Mucosa of descending colon (tissue), 3 donors: Measurements from ENCODE around the gene HUS1. TPM values are rescaled to one million over a fixed set of nuclear protein-coding genes. Genes with fewer than 3 reads are reported as not detected.
"Not testable (repeated sequence)": the region's sequence is repeated elsewhere in the genome, so short reads cannot be mapped to it uniquely, and the experiment has no call there.

ENCODE experiments used
- ATAC-seq: fragments of 200-7000 bp; cut with Tn5 transposase; one replicate; pipeline ENCODE4 v1.9.1; 2020; ENCODE audit warnings: mild to moderate bottlenecking, moderate library complexity
- DNase-seq, 3 donors: peaks; one replicate each; pipeline ENCODE4 v3.0.0-alpha.2; 2020
- H3K36me3 ChIP-seq: fragments of 200-600 bp; one replicate; pipeline ENCODE4 v1.8.0; 2021; ENCODE audit warnings: low read depth, mild to moderate bottlenecking
- H3K4me1 ChIP-seq: fragments of 200-600 bp; one replicate; pipeline ENCODE4 v1.8.0; 2021; ENCODE audit warnings: low read depth, mild to moderate bottlenecking
- H3K4me3 ChIP-seq: fragments of 200-600 bp; one replicate; pipeline ENCODE4 v1.8.0; 2021; ENCODE audit warnings: mild to moderate bottlenecking
- H3K9me3 ChIP-seq: fragments of 200-600 bp; one replicate; pipeline ENCODE4 v1.8.0; 2021; ENCODE audit warnings: mild to moderate bottlenecking
- CTCF ChIP-seq: fragments of 200-600 bp; IDR thresholded peaks from one replicate; pipeline ENCODE4 v1.8.0; 2022; ENCODE audit warnings: antibody characterized with exemption, mild to moderate bottlenecking
- intact Hi-C, 2 donors: fragments of 100-400 bp; cut with DNase I in 1 of 2; cut with micrococcal nuclease in 1 of 2; formaldehyde crosslinking; loops; one replicate each; pipeline versions ENCODE4 v1.11.0 to v1.11.1; 2022; cut with DNase I, micrococcal nuclease
- total RNA-seq, 3 donors: library from RNA; stranded (reverse); fragmentation: NEBNext Ultra II Directional in 2 of 3; extraction: Animal tissue kit (Norgen Biotek cat#: 25700) in 2 of 3; gene quantifications; one replicate each; pipeline versions ENCODE4 v1.2.1 to v1.2.4, GENCODE V29; 2021 to 2023
- donor health status: DM: no; HTN: no; CAD: no; lungs with moderate emphysema.
- donor health status: DM: no; HTN: no; CAD: no.
- donor health status: DM: no; HTN: yes; CAD: no.

HUS1 gene
- total RNA-seq, 3 donors from 2014 or later: 44.8 to 53.7 (median 47.4) TPM

DNA sequence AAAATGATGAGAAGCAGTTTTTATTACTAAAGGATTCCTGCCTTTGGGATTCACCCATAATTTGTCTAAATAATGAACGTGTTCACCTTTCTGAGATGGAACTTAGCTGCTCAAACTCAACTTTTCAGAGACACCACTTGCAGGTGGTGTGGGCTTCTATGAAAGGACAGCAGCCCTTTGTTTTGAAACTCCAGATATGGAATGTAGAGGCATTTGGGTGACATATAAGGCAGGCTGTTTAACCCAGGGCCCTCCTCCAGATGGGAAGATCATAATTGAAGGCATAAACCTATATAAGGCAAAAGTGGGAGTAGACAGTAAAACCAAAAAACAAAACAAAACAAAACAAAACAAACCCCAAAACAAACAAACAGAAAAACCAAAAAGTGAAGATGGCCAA lies 11.9 kb upstream of the HUS1 start:
- H3K9me3 ChIP-seq: no peaks in the 10 kb centered on the region

DNA sequence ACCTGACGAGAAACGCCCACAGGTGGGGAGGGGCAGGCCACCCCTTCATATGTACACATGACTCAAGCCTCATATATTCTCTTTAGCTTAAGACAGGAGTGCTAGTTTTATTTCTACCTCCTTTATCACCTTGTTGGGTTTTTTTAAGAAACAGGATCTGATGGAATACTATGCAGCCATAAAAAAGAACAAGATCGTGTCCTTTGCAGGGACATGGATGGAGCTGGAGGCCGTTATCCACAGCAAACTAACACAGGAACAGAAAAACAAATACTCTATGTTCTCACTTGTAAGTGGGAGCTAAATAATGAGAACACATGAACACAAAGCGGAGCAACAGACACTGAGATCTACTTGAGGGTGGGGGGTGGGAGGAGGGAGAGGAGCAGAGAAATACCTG lies 11.2 kb upstream of the HUS1 start:
- H3K4me3 ChIP-seq: no peak overlapping the region
- DNase-seq (no peak), ATAC-seq (no peak)
- H3K36me3 ChIP-seq: no peaks in the 10 kb centered on the region
- H3K9me3 ChIP-seq: no peaks in the 10 kb centered on the region
- no peaks in the 10 kb centered on the region for H3K4me1 ChIP-seq
- intact Hi-C loops: loop anchor here in 1 of 2 donors (10.0 kb wide), 1 partner anchor 114 kb away; no protein-coding TSS in a partner anchor
- no peak for TF ChIP-seq CTCF

More for the DNA sequence above, 11.9 kb upstream of the HUS1 start:
- no peaks in the 10 kb centered on the region for H3K4me1 ChIP-seq
- intact Hi-C loops: loop anchor here in 1 of 2 donors (10.0 kb wide), 1 partner anchor 114 kb away; no protein-coding TSS in a partner anchor
- DNase-seq (no peak), ATAC-seq (no peak)
- H3K4me3 ChIP-seq: no peak overlapping the region
- H3K36me3 ChIP-seq: no peaks in the 10 kb centered on the region
- no peak for TF ChIP-seq CTCF

- intact Hi-C loops: loop anchor here in 1 of 2 donors (10.0 kb wide), 1 partner anchor 115 kb away; no protein-coding TSS in a partner anchor
- not testable (repeated sequence) for H3K4me3 ChIP-seq, DNase-seq, H3K4me1 ChIP-seq, H3K9me3 ChIP-seq, H3K36me3 ChIP-seq, ATAC-seq
Observed at GRCh38 chr7:47989607-47990400, 10.4 kb upstream of the HUS1 start.

DNA sequence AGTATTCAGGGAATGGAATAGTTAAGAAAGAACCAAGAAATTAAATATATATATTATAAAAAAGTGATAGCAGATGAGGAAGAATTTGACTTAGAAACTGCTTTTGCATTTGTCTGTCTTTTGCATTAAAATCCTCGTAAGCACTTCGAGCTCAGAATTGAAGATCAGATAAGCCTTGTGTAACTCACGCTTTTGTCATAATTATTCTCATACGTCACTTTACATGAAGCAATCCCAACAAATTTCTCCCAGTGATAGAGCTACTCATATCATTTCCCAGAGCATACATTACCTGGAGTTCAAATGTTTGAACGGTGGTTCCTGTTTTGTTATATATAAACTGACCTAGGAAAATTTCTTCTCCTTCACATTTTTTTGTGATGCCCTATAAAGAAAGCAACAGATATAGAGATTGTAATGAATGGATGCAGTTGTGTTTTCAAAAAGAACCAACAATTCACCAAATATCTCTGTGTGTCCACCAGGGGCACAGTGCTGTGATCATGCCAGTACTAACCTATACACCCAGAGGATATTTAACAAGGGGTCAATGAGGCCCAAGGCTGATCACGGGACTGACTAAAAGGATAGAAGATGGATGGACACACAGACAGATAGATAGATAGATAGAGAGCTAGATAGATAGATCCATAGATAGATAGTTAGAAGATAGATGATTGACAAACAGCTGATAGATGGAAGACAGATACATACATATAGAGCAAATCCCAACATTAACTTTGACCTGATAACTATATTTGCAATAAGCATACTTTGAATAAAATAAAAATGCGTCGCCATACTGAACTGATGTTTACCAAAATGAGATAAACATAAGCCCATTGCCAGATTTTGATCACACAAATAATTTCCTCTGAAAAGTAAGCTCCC lies 9.3 kb upstream of the HUS1 start:
- Histone ChIP-seq H3K36me3 (no peaks in the 10 kb centered on the region), H3K4me3 (no peak overlapping the region), H3K9me3 (no peaks in the 10 kb centered on the region), H3K4me1 (no peaks in the 10 kb centered on the region)
- intact Hi-C loops: no loop called here
- ATAC-seq (no peak), DNase-seq (no peak)
- no peak for TF ChIP-seq CTCF

DNA sequence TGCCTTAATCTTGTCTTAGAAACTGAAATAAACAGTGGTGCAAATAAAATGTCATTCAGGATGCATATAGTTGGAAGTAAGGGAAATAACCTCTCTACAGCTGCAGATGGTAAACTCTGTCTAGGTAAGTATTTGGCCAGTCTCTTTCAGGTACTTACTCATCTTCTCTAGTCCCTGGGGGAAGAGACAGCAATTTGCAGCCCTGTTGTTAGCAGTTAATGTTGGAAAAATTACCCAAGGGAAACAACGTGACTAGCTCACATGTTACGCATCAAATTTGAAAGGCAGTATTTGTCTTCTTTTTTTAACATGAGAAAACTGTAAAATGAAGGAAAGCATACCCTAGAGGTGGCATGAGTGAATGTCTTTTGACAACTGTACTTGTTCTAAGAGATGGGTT lies 3.2 kb upstream of the HUS1 start:
- intact Hi-C loops: no loop called here
- H3K36me3 ChIP-seq: no peaks in the 10 kb centered on the region
- ATAC-seq: no peak

DNA sequence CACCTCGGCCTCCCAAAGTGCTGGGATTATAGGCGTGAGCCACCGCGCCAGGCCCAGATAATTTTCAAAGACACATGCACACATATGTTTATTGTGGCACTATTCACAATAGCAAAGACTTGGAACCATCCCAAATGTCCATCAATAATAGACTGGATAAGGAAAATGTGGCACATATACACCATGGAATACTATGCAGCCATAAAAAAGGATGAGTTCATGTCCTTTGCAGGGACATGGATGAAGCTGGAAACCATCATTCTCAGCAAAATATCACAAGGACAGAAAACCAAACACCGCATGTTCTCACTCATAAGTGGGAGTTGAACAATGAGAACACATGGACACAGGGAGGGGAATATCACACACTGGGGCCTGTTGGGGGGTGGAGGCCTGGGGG lies 1.2 kb upstream of the HUS1 start:
- intact Hi-C loops, H3K36me3 ChIP-seq, ATAC-seq, H3K9me3 ChIP-seq, H3K4me3 ChIP-seq, H3K4me1 ChIP-seq, DNase-seq: not testable (repeated sequence)

More for the DNA sequence above, 3.2 kb upstream of the HUS1 start:
- Histone ChIP-seq H3K4me1 (peaks cover 9% of the 10 kb centered on the region), H3K9me3 (no peaks in the 10 kb centered on the region), H3K4me3 (no peak overlapping the region)
- DNase-seq: no peak
- TF ChIP-seq CTCF: no peak
